Activated T-cell treated with anti-CD3 and anti-CD28 coated beads, Interleukin-2, amount 50 U/mL, for 1 hour (primary cell): ENCODE data around the gene POLR3C.
"Not testable (repeated sequence)": the region's sequence is repeated elsewhere in the genome, so short reads cannot be mapped to it uniquely, and the experiment has no call there.

Experiments used
- DNase-seq: peaks from one replicate; pipeline ENCODE4 v3.0.0-alpha.2; 2020

The POLR3C gene

GRCh38 chr1:145823565-145824498 is at the start of gene POLR3C, which contains the start of gene RNF115:
TSS of gene POLR3C (plus strand) at chr1:145824200. CDS start at chr1:145825777, 1,577 bp downstream.
TSS of gene RNF115 (minus strand) at chr1:145824095. CDS start at chr1:145823873, 222 bp downstream.
- DNase-seq = peak; percentile 85

- DNase-seq = no peak
These were observed 46.4 kb upstream of the POLR3C start for GRCh38 chr1:145777357-145778145.

- DNase-seq = no peak
These were observed 45.9 kb upstream of the POLR3C start for GRCh38 chr1:145778146-145778540.

GRCh38 chr1:145782272-145783099 is 41.5 kb upstream of the POLR3C start:
- DNase-seq = no peak

- DNase-seq = no peak
These were observed 39.6 kb upstream of the POLR3C start for GRCh38 chr1:145784409-145784808.

- DNase-seq = no peak
These were observed 38.5 kb upstream of the POLR3C start for GRCh38 chr1:145785547-145785946.

GRCh38 chr1:145786271-145786670 is 37.7 kb upstream of the POLR3C start:
- no peak for DNase-seq

GRCh38 chr1:145788580-145788979 is 35.4 kb upstream of the POLR3C start:
- DNase-seq = no peak

- not testable (repeated sequence) for DNase-seq
These were observed 32.1 kb upstream of the POLR3C start for GRCh38 chr1:145791860-145792259.

- no peak for DNase-seq
These were observed 31.5 kb upstream of the POLR3C start for GRCh38 chr1:145792484-145792883.

- DNase-seq = no peak
These were observed 28.6 kb upstream of the POLR3C start for GRCh38 chr1:145795257-145795881.

- no peak for DNase-seq
These were observed 27.2 kb upstream of the POLR3C start for GRCh38 chr1:145796753-145797152.

- DNase-seq = no peak
These were observed 24.2 kb upstream of the POLR3C start for GRCh38 chr1:145799806-145800205.

GRCh38 chr1:145804235-145805045 is 19.6 kb upstream of the POLR3C start:
- no peak for DNase-seq

- no peak for DNase-seq
These were observed 18.9 kb upstream of the POLR3C start for GRCh38 chr1:145805057-145805456.

- no peak for DNase-seq
These were observed 17.6 kb upstream of the POLR3C start for GRCh38 chr1:145806408-145806807.

- no peak for DNase-seq
These were observed 17.2 kb upstream of the POLR3C start for GRCh38 chr1:145806844-145807243.

- DNase-seq = not testable (repeated sequence)
These were observed 10.8 kb upstream of the POLR3C start for GRCh38 chr1:145812977-145813810.

GRCh38 chr1:145818095-145818494 is 5.9 kb upstream of the POLR3C start:
- not testable (repeated sequence) for DNase-seq

- not testable (repeated sequence) for DNase-seq
These were observed 1.1 kb upstream of the POLR3C start for GRCh38 chr1:145822779-145823331.
